PC-9 (cell line): ENCODE results near the gene PTEN.

Experiments
- EZH2 ChIP-seq: fragments of 200-600 bp; sonication (generic); IDR thresholded peaks from 2 replicates; pipeline ENCODE4 v1.8.0; 2017; ENCODE audit warnings: antibody characterized with exemption, low read depth
- TF ChIP-seq, protein P1 (sequence below): fragments of 200-600 bp; sonication (generic); conservative IDR thresholded peaks from 2 replicates; pipeline ENCODE4 v1.6.1; 2017; ENCODE audit warnings: mixed run types, antibody characterized with exemption, mild to moderate bottlenecking, moderate library complexity

DNA sequence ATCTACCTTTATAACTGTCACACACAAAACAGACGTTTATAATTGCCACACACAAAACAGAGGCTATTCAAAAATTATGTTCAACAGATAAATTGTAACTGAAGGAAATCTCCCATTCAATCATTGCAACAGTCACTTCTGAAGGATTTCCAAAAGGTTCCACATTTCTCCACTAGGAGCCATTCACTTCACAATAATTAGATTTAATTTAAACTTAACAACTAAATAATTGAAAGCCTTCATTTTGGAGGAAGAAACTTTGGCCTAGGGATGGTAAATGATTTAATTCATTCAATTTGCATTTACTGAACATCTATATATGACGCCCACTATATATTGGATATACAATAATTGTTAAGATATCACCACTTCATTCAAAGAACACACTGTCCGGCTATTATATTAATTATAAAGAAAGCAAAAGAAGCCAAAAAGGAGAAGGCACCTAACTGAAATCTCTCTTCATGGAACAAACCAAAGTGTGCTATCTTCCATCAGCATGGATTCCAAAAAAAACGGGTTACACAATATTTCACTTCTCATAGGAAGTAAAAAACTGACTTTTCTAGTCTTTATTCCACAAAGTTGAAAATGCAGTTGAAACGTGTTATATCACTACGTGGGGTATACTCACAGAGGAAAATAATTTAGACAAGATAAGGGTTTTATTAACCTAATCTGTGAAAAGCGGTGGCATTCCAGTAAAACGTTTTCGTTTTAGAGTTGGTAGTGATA, 47.1 kb upstream of the PTEN start:
- TF ChIP-seq, protein P1, sequence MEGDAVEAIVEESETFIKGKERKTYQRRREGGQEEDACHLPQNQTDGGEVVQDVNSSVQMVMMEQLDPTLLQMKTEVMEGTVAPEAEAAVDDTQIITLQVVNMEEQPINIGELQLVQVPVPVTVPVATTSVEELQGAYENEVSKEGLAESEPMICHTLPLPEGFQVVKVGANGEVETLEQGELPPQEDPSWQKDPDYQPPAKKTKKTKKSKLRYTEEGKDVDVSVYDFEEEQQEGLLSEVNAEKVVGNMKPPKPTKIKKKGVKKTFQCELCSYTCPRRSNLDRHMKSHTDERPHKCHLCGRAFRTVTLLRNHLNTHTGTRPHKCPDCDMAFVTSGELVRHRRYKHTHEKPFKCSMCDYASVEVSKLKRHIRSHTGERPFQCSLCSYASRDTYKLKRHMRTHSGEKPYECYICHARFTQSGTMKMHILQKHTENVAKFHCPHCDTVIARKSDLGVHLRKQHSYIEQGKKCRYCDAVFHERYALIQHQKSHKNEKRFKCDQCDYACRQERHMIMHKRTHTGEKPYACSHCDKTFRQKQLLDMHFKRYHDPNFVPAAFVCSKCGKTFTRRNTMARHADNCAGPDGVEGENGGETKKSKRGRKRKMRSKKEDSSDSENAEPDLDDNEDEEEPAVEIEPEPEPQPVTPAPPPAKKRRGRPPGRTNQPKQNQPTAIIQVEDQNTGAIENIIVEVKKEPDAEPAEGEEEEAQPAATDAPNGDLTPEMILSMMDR = peak; percentile 45; the same call in 1 of the 2 replicates
- no peak for TF ChIP-seq EZH2
